HG02623 (cell line): Measurements from ENCODE around the gene MBTPS2.
"Not testable (repeated sequence)": the region's sequence is repeated elsewhere in the genome, so short reads cannot be mapped to it uniquely, and the experiment has no call there.

Experiments
- ATAC-seq: cut with Tn5 transposase; IDR thresholded peaks from one replicate; pipeline ENCODE4 v1.9.1; 2021; ENCODE audit warnings: moderate library complexity; ENCODE audit not compliant: unreplicated experiment

MBTPS2 gene

DNA sequence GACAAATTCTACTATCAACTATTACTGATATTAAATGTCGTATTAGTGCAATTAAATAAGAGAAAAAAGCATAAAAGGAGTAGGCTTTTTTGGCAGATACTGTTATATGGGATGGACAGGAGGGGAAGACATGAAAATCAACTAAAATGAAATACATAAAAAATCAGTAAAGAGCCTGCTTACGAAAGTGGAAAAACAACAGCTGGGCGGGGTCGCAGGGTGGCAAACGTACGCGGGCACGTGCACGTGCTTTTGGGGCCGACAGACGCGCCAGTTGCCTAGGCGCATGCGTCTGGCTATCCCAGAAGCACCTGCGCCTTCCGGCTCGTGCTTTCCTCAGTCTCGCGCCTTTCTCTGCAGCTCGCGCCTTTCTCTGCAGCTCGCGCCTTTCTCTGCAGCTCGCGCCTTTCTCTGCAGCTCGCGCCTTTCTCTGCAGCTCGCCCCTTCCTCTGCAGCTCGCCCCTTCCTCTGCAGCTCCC lies 16.6 kb downstream of the MBTPS2 start, which contains the start of gene YY2:
YY2 (plus strand) TSS at position 51 of the 479 bp plus-strand sequence. CDS start 498 bp downstream, outside the sequence.
- ATAC-seq, result no peak

DNA sequence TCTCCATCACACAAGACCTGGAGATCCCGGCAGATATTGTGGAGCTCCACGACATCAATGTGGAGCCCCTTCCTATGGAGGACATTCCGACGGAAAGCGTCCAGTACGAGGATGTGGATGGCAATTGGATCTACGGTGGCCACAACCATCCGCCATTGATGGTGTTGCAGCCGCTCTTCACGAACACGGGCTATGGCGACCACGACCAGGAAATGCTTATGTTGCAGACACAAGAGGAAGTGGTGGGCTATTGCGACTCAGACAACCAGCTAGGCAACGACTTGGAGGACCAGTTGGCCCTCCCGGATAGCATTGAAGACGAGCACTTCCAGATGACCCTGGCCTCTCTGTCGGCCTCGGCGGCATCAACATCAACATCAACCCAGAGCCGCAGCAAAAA lies 17.1 kb downstream of the MBTPS2 start:
- ATAC-seq, result no peak

DNA sequence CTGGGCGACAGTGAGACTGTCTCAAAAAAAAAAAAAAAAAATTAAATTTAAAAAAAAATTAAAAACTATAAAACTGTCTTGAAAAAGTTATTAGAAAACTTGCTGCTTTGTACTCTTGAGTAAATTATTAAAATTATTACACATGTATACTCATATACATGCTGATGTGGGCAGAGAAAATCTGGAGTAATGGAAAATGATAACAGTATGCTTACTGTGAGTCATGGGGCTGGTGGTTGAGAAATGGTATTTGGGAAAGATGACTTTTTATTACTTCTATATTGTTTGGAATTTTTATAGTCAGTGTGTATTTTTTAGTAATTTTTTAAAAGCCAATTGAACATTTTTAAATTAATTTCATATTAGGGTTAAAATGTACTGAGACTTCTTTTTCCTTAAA lies 23.8 kb downstream of the MBTPS2 start:
- ATAC-seq, result no peak

DNA sequence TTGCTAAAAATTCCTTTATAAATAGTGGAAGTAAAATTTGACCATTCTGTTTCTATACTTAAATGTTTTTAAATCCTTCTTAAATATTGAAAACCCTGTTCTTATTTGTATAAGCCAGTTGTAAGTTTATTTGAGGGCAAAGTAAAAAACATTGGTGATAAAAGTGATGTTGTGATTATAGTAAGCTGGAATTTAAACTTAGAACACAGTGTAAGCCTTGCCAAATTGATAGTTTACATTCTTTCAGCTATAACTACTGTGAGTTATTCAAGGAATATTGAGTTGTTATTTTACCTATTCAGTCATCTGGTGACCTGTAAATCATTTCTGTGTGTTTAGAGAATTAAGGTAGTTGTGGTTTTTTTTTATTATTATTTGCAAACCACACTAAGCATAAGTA lies 26.0 kb downstream of the MBTPS2 start:
- ATAC-seq, result no peak

DNA sequence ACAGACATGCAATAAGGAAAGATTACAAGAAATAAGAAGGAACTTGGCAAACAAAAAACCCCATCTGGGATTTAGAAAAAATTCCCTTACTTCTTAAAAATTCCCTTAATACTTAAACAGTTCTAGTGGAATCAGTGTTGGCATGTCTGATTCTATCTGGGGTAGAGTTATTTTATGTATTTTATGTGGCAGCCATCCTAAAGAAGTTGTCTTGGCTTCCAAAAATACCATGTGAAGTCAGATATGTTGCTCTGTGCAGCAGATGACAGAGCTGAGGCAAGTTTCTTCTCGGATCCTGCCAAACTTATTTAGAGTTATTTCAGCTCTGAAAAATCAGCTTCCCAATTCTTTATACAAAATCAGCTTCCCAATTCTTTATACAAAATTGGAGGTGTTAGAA lies 31.1 kb downstream of the MBTPS2 start:
- ATAC-seq, result no peak

GRCh38 chrX:21873063-21873775 lies 33.8 kb downstream of the MBTPS2 start:
- no peak for ATAC-seq

DNA sequence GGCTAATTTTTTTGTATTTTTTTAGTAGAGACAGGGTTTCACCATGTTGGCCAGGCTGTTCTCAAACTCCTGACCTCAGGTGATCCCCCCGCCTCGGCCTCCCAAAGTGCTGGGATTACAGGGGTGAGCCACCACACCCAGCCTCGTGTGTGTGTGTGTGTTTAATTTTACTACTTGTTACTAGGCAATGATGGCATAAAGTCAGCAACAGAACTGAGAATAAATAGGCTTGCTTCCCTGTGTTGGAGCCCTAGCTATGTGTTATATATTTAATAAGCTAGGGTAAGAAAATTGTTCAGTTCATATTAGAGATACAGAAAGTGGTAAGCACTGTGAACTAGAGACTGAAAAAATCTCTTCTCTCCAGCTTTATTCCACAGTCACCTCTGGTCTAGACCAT lies 34.8 kb downstream of the MBTPS2 start:
- not testable (repeated sequence) for ATAC-seq

GRCh38 chrX:21875013-21875412 lies 35.6 kb downstream of the MBTPS2 start:
- no peak for ATAC-seq

GRCh38 chrX:21881881-21882574 lies 42.6 kb downstream of the MBTPS2 start:
- no peak for ATAC-seq

DNA sequence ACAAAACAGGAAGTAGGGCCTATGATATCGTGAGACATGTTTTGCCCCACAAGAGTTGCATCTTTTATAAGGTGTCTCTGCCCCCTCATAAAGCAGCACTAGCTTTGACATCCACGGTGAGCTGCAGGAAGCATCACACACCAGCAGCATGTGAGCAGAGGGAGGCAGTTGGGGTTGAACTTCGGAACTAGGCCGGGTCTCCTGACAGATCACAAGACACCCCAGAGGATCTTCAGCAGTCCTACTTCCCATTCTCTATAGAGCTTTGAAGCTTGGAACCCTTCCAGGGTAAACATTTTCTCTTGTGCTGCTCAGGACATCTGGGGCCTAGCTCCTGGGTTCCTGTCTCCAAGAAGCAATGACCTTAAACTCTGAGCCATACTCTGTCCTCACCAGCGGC lies 43.8 kb downstream of the MBTPS2 start:
- no peak for ATAC-seq

DNA sequence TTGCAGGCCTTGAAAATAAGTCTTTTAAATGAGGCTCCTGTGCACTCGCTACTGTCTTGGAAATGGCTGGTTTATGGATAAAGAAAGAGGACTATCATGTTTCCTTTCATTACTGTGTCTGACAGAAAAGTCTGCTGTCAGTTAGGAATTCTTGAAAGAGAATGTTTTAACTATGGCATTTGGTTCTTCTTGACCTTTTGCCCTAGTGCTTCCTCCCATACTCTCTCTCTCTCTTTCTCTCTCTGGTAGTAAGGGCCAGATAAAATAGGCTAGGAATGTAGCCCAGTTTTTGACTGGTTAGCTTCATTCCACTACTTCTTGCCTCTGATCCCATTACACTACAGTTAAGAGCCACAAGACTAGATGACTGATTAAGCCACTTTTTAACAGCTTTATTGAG lies 46.2 kb downstream of the MBTPS2 start:
- no peak for ATAC-seq

DNA sequence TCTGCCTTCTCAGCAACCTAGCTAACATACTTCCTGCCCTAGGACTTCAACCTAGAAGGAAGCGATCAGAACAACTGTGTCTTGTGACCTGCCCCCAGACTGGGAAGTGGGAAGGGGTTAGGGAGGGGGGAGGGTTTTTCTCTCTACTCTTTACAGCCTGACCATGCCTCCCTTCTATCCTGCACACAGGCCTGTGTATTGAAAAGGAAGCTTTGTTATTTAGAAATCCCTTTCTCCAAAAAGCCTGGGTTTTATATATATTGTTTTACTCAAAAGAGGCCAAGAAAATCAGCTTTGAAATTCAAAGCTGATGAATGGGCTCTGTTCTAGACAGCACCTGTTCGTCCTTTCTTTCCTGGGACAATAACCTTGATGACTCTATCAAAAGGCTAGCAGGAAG lies 65.9 kb downstream of the MBTPS2 start:
- ATAC-seq, result no peak

- ATAC-seq, result no peak
Observed at GRCh38 chrX:21905953-21906352, 66.5 kb downstream of the MBTPS2 start.

DNA sequence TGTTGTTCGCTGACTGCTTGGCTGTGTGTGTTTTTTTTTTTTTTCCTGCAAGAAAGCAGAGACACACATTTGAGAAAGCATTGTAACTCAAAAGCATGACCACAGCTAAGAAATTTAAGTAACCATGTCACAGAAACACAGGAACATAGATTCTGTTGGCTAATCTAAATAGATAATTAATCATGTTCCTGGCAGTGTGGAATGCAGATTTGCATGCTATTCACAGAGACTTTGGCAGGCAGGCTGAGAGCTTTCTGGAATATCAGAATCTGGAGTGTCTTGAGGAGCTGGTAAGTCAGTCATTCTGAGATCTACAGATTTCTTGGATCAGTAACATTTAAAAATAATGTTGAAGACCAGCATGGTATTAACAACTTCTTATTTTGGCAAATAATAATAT lies 67.8 kb downstream of the MBTPS2 start:
- ATAC-seq, result no peak

- no peak for ATAC-seq
Observed at GRCh38 chrX:21911481-21911880, 72.1 kb downstream of the MBTPS2 start.

DNA sequence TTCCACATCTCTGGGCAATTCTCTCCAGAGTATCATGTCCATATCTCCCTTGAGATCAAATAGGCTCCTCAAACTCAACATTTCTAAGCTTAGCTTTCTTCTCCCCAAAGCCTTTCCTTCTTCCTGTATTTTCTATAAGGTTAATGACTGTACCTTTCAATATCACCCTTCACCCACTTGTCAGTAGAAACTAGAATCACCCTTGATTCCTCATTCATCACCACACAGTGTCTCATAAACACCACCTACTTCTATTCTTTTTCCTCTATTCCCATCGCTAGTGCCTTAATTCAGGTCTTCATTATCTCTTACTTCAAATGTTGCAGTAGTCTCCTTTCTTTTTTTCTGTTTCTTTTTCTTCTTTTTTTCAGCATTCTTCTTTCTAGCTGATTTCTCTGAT lies 72.8 kb downstream of the MBTPS2 start:
- no peak for ATAC-seq

DNA sequence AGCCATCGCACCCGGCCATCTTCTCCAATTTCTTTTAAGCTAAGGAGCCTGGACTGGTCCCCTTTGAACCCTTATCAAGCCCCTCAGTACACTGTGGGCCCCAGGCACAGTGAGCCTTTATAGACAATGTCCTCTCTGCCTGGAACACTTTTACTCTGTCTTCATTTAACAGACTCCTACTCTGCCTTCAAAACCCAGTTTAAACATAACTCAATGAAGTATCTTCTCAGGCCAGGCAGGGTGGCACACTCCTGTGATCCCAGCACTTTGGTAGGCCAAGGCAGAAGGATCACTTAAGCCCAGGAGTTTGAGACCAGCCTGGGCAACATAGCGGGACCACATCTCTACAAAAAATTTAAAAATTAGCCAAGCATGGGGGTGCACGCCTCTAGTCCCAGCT lies 73.6 kb downstream of the MBTPS2 start:
- ATAC-seq, result no peak

- ATAC-seq, result no peak
Observed at GRCh38 chrX:21926116-21926515, 86.7 kb downstream of the MBTPS2 start.

DNA sequence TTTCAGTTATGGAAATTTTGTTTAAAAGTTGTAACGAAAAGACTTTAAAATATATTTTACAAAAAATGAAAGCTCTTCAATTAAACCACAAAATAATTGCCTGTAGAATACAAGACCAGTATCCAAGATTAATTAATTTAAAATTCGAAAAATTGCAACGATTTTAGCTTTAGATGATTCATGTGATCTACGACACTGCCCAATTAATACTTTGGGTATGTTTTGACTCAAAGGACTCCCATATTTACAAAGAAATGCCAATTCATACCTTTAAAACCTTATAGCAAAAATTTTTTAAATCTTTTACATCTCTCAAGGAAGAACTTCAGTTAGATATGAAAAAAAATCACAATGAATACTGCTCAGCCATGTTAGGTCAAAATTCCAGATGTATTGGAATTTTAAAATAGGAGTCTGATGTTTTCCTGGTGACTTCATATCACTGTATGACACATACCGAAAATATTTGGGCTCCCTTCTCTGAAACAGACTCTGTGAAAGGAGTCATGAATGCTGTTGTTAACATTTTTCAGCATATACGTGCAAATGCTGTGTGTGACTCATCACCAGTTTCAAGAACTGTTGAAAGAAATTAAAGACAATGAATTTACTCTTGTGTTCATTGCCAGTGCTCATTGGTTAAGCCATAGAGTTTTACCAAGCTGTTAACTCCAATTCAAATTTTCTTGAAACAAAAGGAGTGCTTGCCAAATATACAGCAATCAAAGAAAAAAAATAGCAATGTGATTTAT lies 87.3 kb downstream of the MBTPS2 start:
- no peak for ATAC-seq

GRCh38 chrX:21929209-21929608 lies 89.8 kb downstream of the MBTPS2 start:
- ATAC-seq, result no peak

GRCh38 chrX:21930986-21931385 lies 91.6 kb downstream of the MBTPS2 start:
- no peak for ATAC-seq
